Activated naive CD4-positive, alpha-beta T cell (primary cell): Measurements from ENCODE around the gene PLAC1.

ENCODE experiments used
- DNase-seq, 4 experiments: peaks; one replicate each; lab custom pipeline; 2025; lab: John Stamatoyannopoulos, UW

Gene PLAC1

GRCh38 chrX:134543288-134543687 is 115.0 kb downstream of the PLAC1 start:
- no peak for DNase-seq

GRCh38 chrX:134542485-134542884 is 115.8 kb downstream of the PLAC1 start:
- no peak for DNase-seq

- no peak for DNase-seq
These were observed 116.4 kb downstream of the PLAC1 start for GRCh38 chrX:134541906-134542305.

DNA sequence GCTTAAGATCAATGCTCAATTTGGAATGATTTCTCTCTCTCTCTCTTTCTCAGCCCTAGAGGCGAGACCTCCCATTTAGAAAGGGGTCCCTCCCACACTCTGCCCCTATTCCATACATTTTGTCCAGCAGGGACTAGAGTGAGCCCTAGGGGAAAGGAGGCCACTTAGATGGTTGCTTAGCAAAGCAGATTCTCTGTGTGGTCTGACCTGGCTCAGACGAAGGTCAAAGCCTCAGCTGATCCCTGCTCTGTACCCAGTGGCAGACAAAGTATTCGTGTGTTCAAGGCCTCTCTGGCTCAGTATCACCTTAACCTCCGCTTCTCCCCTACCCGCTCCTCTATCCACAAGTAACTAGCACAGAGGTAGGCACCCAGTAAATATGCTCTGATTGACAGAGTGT is 120.0 kb downstream of the PLAC1 start:
- DNase-seq, result no peak

- DNase-seq, result no peak
These were observed 120.9 kb downstream of the PLAC1 start for GRCh38 chrX:134537179-134537955.

GRCh38 chrX:134533952-134534351 is 124.3 kb downstream of the PLAC1 start:
- DNase-seq, result no peak

DNA sequence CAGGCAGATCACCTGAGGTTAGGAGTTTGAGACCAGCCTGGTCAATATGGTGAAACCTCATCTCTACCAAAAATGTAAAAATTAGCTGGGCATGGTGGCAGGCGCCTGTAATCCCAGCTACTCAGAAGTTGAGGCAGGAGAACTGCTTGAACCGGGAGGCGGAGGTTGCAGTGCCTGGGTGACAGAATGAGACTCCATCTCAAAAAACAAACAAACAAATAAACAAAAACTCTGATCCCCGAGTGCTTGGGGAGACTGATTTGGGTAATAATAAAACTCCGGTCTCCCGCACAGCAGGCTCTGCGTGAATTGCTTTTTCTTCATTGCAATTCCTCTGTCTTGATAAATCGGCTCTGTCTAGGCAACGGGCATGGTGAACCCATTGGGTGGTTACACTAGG is 124.9 kb downstream of the PLAC1 start:
- no peak for DNase-seq

DNA sequence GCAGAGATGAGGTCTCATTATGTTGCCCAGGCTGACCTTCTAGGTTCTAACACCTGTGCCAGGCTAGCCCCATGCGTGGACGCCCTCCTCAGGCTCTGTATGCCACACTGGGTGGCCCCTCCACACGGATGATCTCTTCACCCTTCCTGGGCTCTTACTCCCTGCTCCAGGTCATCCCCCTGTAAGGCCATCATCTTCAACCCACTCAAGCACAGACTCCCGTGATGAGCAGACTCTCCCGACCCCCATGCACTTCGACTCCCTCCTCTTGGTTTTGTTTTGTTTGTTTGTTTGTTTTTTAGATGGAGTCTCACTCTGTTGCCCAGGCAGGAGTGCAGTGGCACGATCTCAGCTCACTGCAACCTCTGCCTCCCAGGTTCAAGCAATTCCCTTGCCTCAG is 127.4 kb downstream of the PLAC1 start:
- DNase-seq, result no peak

DNA sequence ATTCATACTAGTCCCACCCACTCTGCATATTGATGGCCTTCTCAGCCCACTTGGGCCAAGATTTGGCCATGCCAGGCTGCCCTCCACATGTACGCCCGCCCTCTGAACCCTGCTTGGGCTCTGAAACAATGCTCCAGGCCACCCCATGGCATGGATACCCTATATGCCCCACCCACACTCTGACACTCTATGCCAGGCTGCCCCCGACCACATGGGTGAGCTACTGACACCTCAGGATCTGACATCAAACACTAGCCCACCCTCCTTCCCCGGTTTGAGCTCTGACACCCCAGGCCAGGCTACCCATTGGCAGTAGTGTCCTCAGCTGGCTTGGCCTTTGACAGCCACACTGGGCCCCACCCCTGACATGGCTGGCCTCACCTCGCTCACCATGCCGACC is 128.8 kb downstream of the PLAC1 start:
- DNase-seq, result no peak

DNA sequence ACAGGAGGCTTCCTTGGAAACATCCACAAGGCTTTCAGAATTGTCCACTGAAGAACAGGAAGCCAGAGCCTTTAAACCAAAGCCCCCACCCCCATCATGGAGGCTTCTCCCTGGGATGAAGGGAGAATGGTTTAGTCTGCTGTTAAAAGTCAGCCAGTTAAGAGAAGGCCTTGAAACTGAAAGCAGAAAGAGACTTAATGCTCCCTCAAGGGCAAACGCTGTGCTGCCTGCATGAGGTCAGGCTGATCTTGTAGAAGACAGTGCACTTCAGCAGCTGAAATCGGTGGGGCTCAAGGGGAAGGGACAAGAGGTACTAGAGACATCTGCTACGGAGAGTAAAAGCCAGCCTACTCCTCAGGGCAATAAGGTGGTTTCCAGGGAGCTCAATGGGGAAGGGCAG is 129.3 kb downstream of the PLAC1 start:
- no peak for DNase-seq

GRCh38 chrX:134526399-134526798 is 131.9 kb downstream of the PLAC1 start:
- no peak for DNase-seq

DNA sequence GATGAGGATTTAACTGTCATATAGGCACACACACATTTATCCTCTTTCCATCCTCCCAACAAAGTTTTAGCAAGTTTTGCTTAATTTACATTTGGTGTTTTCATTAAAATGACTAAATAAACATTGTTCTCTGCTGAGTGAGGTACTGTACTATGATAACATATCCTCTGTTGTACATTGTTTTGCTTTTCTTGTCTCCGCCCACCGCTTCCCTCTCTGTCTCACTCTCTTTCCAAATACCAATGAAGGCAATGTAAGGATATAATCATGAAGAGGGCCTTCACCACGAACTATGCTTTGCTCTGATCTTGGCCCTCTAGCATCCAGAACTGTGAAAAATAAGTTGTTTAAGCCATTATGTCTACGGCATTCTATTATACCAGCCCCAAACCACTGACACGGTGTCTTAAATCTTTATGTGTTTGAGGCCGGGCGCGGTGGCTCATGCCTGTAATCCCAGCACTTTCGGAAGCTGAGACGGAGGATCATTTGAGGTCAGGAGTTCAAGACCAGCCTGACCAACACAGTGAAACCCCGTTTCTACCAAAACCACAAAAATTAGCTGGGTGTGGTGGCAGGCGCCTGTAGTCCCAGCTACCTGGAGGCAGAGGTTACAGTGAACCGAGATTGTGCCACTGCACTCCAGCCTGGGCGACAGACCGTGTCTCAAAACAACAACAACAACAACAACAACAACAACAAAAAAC is 133.0 kb downstream of the PLAC1 start:
- no peak for DNase-seq

- no peak for DNase-seq
These were observed 134.1 kb downstream of the PLAC1 start for GRCh38 chrX:134524181-134524580.

GRCh38 chrX:134520860-134521390 is 137.3 kb downstream of the PLAC1 start:
- DNase-seq, result no peak
